PC-9 (cell line): Measurements from ENCODE around the gene COL20A1. TPM values are rescaled to one million over a fixed set of nuclear protein-coding genes. Genes with fewer than 3 reads are reported as not detected.

ENCODE experiments used
- BruUV-seq: library from RNA; stranded (reverse); fragments of 400-500 nt; replicated peaks from 2 replicates; lab custom pipeline; 2021; lab: Mats Ljungman, UMichigan
- CTCF ChIA-PET: fragments of 300-600 bp; sonication (Branson Sonifier 250); formaldehyde crosslinking; loops from one replicate; lab custom pipeline; 2022; ENCODE audit warnings: antibody characterized with exemption; lab: Charles Lee
- POLR2A ChIA-PET: fragments of 300-600 bp; sonication (Branson Sonifier 250); formaldehyde crosslinking; loops from one replicate; lab custom pipeline; 2022; ENCODE audit warnings: antibody characterized with exemption; ENCODE audit not compliant: unreplicated experiment; lab: Charles Lee
- DNase-seq, 2 experiments: peaks; one replicate each; pipeline versions ENCODE4 v3.0.0 to v3.0.0-alpha.2; 2015 to 2022; ENCODE audit warnings: mixed read lengths in 1 of 2
- H2AFZ ChIP-seq: fragments of 200-600 bp; sonication (generic); 2 replicates; pipeline ENCODE4 v1.8.1; 2017; ENCODE audit warnings: antibody characterized with exemption
- H3F3A ChIP-seq: fragments of 200-600 bp; sonication (generic); 2 replicates; pipeline ENCODE4 v1.8.1; 2017; ENCODE audit warnings: antibody characterized with exemption, mild to moderate bottlenecking, low read depth; ENCODE audit not compliant: insufficient read depth
- H3K27ac ChIP-seq: fragments of 200-600 bp; sonication (generic); 2 replicates; pipeline ENCODE4 v1.6.1; 2016; ENCODE audit warnings: mixed run types
- H3K27me3 ChIP-seq: fragments of 200-600 bp; sonication (generic); 2 replicates; pipeline ENCODE4 v1.6.1; 2016; ENCODE audit warnings: low read depth, mixed run types; ENCODE audit not compliant: insufficient read depth
- H3K36me3 ChIP-seq: fragments of 200-600 bp; sonication (generic); 2 replicates; pipeline ENCODE4 v1.6.1; 2016; ENCODE audit warnings: low read depth, mixed run types
- H3K4me1 ChIP-seq: fragments of 200-600 bp; sonication (generic); replicated peaks from 2 replicates; pipeline ENCODE4 v1.6.1; 2016; ENCODE audit warnings: mixed run types; ENCODE audit not compliant: insufficient read depth
- H3K4me2 ChIP-seq: fragments of 200-600 bp; sonication (generic); 2 replicates; pipeline ENCODE4 v1.6.1; 2017; ENCODE audit warnings: mixed run types
- H3K4me3 ChIP-seq: fragments of 200-600 bp; sonication (generic); 2 replicates; pipeline ENCODE4 v1.6.1; 2016; ENCODE audit warnings: mixed run types
- H3K79me2 ChIP-seq: fragments of 200-600 bp; sonication (generic); 2 replicates; pipeline ENCODE4 v1.6.1; 2017; ENCODE audit warnings: low read depth, mixed run types
- H3K9me2 ChIP-seq: fragments of 200-600 bp; sonication (generic); 2 replicates; pipeline ENCODE4 v1.8.1; 2017; ENCODE audit warnings: mild to moderate bottlenecking; ENCODE audit not compliant: insufficient read depth
- H3K9me3 ChIP-seq: fragments of 200-600 bp; sonication (generic); 2 replicates; pipeline ENCODE4 v1.8.1; 2016; ENCODE audit warnings: low read depth; ENCODE audit not compliant: insufficient read depth
- H4K20me1 ChIP-seq: fragments of 200-600 bp; sonication (generic); 2 replicates; pipeline ENCODE4 v1.8.1; 2017; ENCODE audit not compliant: insufficient read depth
- EZH2 ChIP-seq: fragments of 200-600 bp; sonication (generic); IDR thresholded peaks from 2 replicates; pipeline ENCODE4 v1.8.0; 2017; ENCODE audit warnings: antibody characterized with exemption, low read depth
- intact Hi-C: fragments of 100-400 bp; cut with micrococcal nuclease; formaldehyde crosslinking; loops from one replicate; pipeline ENCODE4 v1.10.0; 2022; ENCODE audit not compliant: unreplicated experiment
- total RNA-seq: library from RNA; stranded (reverse); gene quantifications from 2 replicates; pipeline ENCODE4 v1.2.3, GENCODE V29; 2021
- TF ChIP-seq, protein P1 (sequence below): fragments of 200-600 bp; sonication (generic); conservative IDR thresholded peaks from 2 replicates; pipeline ENCODE4 v1.6.1; 2017; ENCODE audit warnings: mixed run types, antibody characterized with exemption, mild to moderate bottlenecking, moderate library complexity

Gene COL20A1
- total RNA-seq, 1 experiment from 2014 or later: not detected

DNA sequence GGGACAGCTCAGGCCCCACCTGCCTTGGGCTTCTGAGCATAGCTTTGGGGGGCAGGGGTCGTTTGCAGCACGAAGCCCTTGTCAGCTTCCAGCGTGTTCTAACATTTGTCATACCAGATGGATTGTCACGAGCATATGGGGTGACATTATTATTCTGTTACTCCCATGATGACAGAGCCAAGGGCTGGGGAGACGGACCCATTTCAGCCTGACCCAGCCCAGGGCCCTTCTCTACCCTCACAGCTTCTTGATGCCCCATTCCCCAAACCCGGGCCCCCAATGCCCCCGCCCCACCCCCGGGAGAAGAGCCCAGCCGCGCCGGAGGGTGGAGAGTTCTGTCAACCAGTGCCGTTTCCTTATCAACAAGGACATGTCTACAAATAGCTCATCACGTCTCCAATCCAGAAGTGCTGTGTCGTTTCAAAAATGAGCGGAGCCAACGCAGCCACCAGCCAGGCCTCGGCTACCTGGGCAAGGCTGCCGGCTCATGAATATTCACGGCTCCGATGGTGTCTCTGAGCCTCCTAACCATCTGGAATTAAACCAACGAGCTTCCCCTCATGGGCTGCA is 77.7 kb downstream of the COL20A1 start:
- no peak for DNase-seq
- POLR2A ChIA-PET: no interaction called here
- Histone ChIP-seq H4K20me1 (peaks cover 18% of the 10 kb centered on the region; the same call in 1 of the 2 replicates), H3K27me3 (peaks cover 95% of the 10 kb centered on the region), H3K36me3 (no peaks in the 10 kb centered on the region), H3K9me3 (no peaks in the 10 kb centered on the region), H3K27ac (no peak overlapping the region), H2AFZ (no peak overlapping the region), H3K9me2 (no peaks in the 10 kb centered on the region), H3F3A (no peaks in the 10 kb centered on the region), H3K79me2 (no peaks in the 10 kb centered on the region), H3K4me1 (no peaks in the 10 kb centered on the region), H3K4me3 (no peak overlapping the region), H3K4me2 (no peak overlapping the region)
- CTCF ChIA-PET: interaction anchor here (0.6 kb wide), 1 partner anchor 750 kb away, joined by 4 read pairs; no protein-coding TSS in a partner anchor
- intact Hi-C loops: no loop called here
- no TSS peak for BruUV-seq
- TF ChIP-seq, protein P1, sequence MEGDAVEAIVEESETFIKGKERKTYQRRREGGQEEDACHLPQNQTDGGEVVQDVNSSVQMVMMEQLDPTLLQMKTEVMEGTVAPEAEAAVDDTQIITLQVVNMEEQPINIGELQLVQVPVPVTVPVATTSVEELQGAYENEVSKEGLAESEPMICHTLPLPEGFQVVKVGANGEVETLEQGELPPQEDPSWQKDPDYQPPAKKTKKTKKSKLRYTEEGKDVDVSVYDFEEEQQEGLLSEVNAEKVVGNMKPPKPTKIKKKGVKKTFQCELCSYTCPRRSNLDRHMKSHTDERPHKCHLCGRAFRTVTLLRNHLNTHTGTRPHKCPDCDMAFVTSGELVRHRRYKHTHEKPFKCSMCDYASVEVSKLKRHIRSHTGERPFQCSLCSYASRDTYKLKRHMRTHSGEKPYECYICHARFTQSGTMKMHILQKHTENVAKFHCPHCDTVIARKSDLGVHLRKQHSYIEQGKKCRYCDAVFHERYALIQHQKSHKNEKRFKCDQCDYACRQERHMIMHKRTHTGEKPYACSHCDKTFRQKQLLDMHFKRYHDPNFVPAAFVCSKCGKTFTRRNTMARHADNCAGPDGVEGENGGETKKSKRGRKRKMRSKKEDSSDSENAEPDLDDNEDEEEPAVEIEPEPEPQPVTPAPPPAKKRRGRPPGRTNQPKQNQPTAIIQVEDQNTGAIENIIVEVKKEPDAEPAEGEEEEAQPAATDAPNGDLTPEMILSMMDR: no peak
- no peak for TF ChIP-seq EZH2

DNA sequence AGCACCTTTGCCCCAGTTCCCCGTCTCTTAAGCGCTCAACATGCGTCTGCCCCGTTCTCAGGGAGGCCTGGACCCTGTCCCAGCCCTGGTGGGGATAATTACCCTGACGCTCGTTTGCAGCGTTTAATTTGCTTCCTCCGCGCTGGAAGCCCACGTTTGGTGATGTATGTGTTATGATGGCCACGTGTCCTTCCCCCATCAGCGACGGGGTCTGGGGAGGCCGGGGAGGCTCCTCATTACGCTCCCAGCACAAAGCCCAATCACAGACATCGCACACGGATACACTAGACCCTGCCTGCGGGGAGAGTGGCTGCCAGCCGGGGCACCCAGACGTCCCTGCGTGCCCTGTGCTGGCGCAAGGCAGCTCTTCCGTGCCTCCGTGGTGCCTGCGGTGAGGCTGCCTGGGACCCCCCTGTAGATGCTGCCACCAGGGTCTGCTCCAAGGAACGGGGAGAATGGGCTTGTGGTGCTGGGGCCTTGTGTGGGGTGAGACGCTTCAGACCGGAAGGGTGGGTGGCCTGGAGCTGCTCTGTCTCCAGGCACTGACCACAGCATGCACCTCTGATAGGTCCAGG is 78.4 kb downstream of the COL20A1 start:
- no TSS peak for BruUV-seq
- H3K27ac ChIP-seq: no peak overlapping the region
- H3K27me3 ChIP-seq: peaks cover 93% of the 10 kb centered on the region
- TF ChIP-seq EZH2: no peak
- TF ChIP-seq, protein P1: no peak
- H3K36me3 ChIP-seq: no peaks in the 10 kb centered on the region
- H4K20me1 ChIP-seq: peaks cover 18% of the 10 kb centered on the region; the same call in 1 of the 2 replicates
- no peak overlapping the region for H3K4me3 ChIP-seq
- H2AFZ ChIP-seq: no peak overlapping the region
- POLR2A ChIA-PET: no interaction called here
- H3F3A ChIP-seq: no peaks in the 10 kb centered on the region
- H3K9me3 ChIP-seq: no peaks in the 10 kb centered on the region
- no peaks in the 10 kb centered on the region for H3K4me1 ChIP-seq
- CTCF ChIA-PET: interaction anchor here (0.6 kb wide), 1 partner anchor 749 kb away, joined by 4 read pairs; no protein-coding TSS in a partner anchor
- no peaks in the 10 kb centered on the region for H3K79me2 ChIP-seq
- intact Hi-C loops: no loop called here
- H3K9me2 ChIP-seq: no peaks in the 10 kb centered on the region
- DNase-seq: no peak
- no peak overlapping the region for H3K4me2 ChIP-seq

DNA sequence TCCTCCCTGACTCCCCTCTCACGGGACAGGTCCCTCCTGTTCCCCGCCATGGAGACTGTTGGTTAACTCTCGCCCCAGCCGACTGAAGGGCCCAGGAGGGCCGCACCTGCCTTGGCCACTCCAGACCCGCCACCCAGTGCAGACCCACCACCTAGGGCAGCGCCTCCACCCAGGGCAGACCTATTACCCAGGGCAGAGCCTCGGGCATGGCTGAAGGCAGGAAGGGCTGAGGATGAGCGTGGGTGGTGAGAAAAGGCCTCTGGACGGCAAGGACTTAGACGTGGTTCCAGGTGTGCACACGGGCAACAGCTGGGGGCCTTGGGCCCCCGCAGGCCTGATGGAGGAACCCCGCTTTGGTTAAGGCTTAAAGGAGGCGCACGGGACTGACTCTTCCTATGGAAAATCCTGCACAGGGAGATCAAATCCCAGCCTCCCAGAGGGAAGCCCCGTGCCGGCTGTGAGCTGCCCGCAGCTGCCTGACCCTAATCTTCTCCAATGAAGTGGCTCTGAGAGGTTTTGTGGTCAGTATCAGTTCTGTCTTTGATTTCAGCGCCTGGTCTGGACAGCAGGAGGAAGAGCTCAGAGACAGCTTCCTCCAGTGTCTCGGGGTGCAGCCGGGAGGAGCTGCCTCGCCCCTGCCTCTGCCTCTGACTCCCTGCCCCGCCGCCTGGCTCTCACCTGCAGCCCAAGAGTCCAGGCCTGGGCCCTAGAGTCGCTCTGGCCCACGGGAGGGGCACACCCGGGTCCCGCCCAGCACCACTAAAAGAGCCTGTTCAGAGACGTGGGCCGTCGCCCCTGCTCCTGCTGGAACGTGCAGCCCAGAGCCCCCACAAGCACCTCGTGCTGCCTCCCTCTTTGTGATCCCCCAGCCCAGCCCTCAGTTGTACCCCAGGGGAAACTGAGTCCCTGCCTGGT is 80.2 kb downstream of the COL20A1 start:
- TF ChIP-seq, protein P1: no peak
- no peak for TF ChIP-seq EZH2
- Histone ChIP-seq H3K9me3 (no peaks in the 10 kb centered on the region), H3K9me2 (no peaks in the 10 kb centered on the region), H3K4me2 (no peak overlapping the region), H3K27me3 (peaks cover 93% of the 10 kb centered on the region), H3K27ac (no peak overlapping the region), H3F3A (no peaks in the 10 kb centered on the region), H3K4me3 (no peak overlapping the region), H3K79me2 (no peaks in the 10 kb centered on the region), H3K4me1 (no peaks in the 10 kb centered on the region), H2AFZ (no peak overlapping the region), H4K20me1 (peaks cover 18% of the 10 kb centered on the region; the same call in 1 of the 2 replicates), H3K36me3 (no peaks in the 10 kb centered on the region)
- BruUV-seq: no TSS peak
- intact Hi-C loops: no loop called here
- no peak for DNase-seq
- ChIA-PET POLR2A (no interaction called here), CTCF (no interaction called here)
